T-helper 17 cell (primary cell): ENCODE results near the gene PRM2. TPM values are rescaled to one million over a fixed set of nuclear protein-coding genes. Genes with fewer than 3 reads are reported as not detected.

ENCODE experiments used
- ATAC-seq: fragments of 150-1000 bp; cut with Tn5 transposase; 2 replicates; pipeline ENCODE4 v1.10.0; 2021; ENCODE audit warnings: mild to moderate bottlenecking, moderate library complexity
- DNase-seq, 3 donors: peaks; one replicate each; pipeline versions ENCODE4 v3.0.0 to v3.0.0-alpha.2; 2020 to 2021
- H3K9me3 ChIP-seq: one replicate; pipeline ENCODE4 v1.7.0; 2013; ENCODE audit warnings: low read length, mild to moderate bottlenecking; ENCODE audit not compliant: control insufficient read depth, poor library complexity, severe bottlenecking
- H3K27ac Mint-ChIP-seq: one replicate; pipeline ENCODE4 v1.8.0; 2022; ENCODE audit warnings: mild to moderate bottlenecking, moderate library complexity, mixed read lengths
- H3K27me3 Mint-ChIP-seq: one replicate; pipeline ENCODE4 v1.8.0; 2022; ENCODE audit warnings: mixed read lengths
- H3K36me3 Mint-ChIP-seq: one replicate; pipeline ENCODE4 v1.8.0; 2022; ENCODE audit warnings: low read depth, mixed read lengths
- H3K4me1 Mint-ChIP-seq: one replicate; pipeline ENCODE4 v1.8.0; 2022; ENCODE audit warnings: mild to moderate bottlenecking, mixed read lengths
- H3K4me3 Mint-ChIP-seq: one replicate; pipeline ENCODE4 v1.8.0; 2022; ENCODE audit warnings: mild to moderate bottlenecking, moderate library complexity, mixed read lengths
- total RNA-seq, 4 donors: library from RNA in 2 of 4; stranded (reverse) in 2 of 4; gene quantifications; one replicate each; pipeline ENCODE4 v1.2.3 and lab custom pipeline; 2022 to 2026

Gene PRM2
- total RNA-seq, 2 donors from 2014 or later: not detected

- DNase-seq: no peak
- no peak for ATAC-seq
- H3K4me3 Mint-ChIP-seq: no peak overlapping the region
- H3K36me3 Mint-ChIP-seq: peaks cover 2% of the 10 kb centered on the region
- peaks cover 21% of the 10 kb centered on the region for H3K4me1 Mint-ChIP-seq
- H3K27me3 Mint-ChIP-seq: no peaks in the 10 kb centered on the region
- no peaks in the 10 kb centered on the region for H3K9me3 ChIP-seq
- H3K27ac Mint-ChIP-seq: no peak overlapping the region
Measured at GRCh38 chr16:11248133-11248532, 28.1 kb downstream of the PRM2 start.

- Mint-ChIP-seq H3K36me3 (no peaks in the 10 kb centered on the region), H3K4me1 (peaks cover 7% of the 10 kb centered on the region), H3K4me3 (no peak overlapping the region), H3K27me3 (no peaks in the 10 kb centered on the region), H3K27ac (peak overlapping the region; percentile 17)
- DNase-seq (no peak), ATAC-seq (no peak)
- no peaks in the 10 kb centered on the region for H3K9me3 ChIP-seq
Measured at GRCh38 chr16:11245988-11246387, 30.3 kb downstream of the PRM2 start.

GRCh38 chr16:11245222-11245737 is 31.0 kb downstream of the PRM2 start:
- Mint-ChIP-seq H3K27me3 (no peaks in the 10 kb centered on the region), H3K36me3 (no peaks in the 10 kb centered on the region), H3K27ac (no peak overlapping the region), H3K4me3 (no peak overlapping the region), H3K4me1 (peaks cover 7% of the 10 kb centered on the region)
- no peak for ATAC-seq
- DNase-seq: no peak
- no peaks in the 10 kb centered on the region for H3K9me3 ChIP-seq

GRCh38 chr16:11242658-11243057 is 33.6 kb downstream of the PRM2 start:
- H3K4me3 Mint-ChIP-seq: no peak overlapping the region
- no peaks in the 10 kb centered on the region for H3K27me3 Mint-ChIP-seq
- no peaks in the 10 kb centered on the region for H3K9me3 ChIP-seq
- no peak overlapping the region for H3K27ac Mint-ChIP-seq
- ATAC-seq: no peak
- no peak for DNase-seq
- H3K4me1 Mint-ChIP-seq: peaks cover 18% of the 10 kb centered on the region
- H3K36me3 Mint-ChIP-seq: no peaks in the 10 kb centered on the region

GRCh38 chr16:11241480-11242204 is 34.6 kb downstream of the PRM2 start:
- no peak for DNase-seq
- no peaks in the 10 kb centered on the region for H3K36me3 Mint-ChIP-seq
- H3K4me3 Mint-ChIP-seq: no peak overlapping the region
- no peak for ATAC-seq
- no peak overlapping the region for H3K27ac Mint-ChIP-seq
- H3K4me1 Mint-ChIP-seq: peaks cover 18% of the 10 kb centered on the region
- H3K9me3 ChIP-seq: no peaks in the 10 kb centered on the region
- no peaks in the 10 kb centered on the region for H3K27me3 Mint-ChIP-seq

GRCh38 chr16:11240636-11241473 is 35.4 kb downstream of the PRM2 start:
- no peak for DNase-seq
- peaks cover 18% of the 10 kb centered on the region for H3K4me1 Mint-ChIP-seq
- no peak overlapping the region for H3K27ac Mint-ChIP-seq
- no peaks in the 10 kb centered on the region for H3K36me3 Mint-ChIP-seq
- H3K27me3 Mint-ChIP-seq: no peaks in the 10 kb centered on the region
- H3K4me3 Mint-ChIP-seq: peak overlapping the region; percentile 62
- no peaks in the 10 kb centered on the region for H3K9me3 ChIP-seq
- no peak for ATAC-seq

GRCh38 chr16:11239644-11240632 is 36.3 kb downstream of the PRM2 start:
- DNase-seq (no peak), ATAC-seq (no peak)
- H3K4me3 Mint-ChIP-seq: peak overlapping the region; percentile 62
- no peaks in the 10 kb centered on the region for H3K36me3 Mint-ChIP-seq
- peak overlapping the region; percentile 70 for H3K27ac Mint-ChIP-seq
- H3K9me3 ChIP-seq: no peaks in the 10 kb centered on the region
- H3K27me3 Mint-ChIP-seq: no peaks in the 10 kb centered on the region
- H3K4me1 Mint-ChIP-seq: peaks cover 23% of the 10 kb centered on the region

GRCh38 chr16:11238272-11239202 is 37.7 kb downstream of the PRM2 start:
- H3K9me3 ChIP-seq: no peaks in the 10 kb centered on the region
- H3K4me3 Mint-ChIP-seq: no peak overlapping the region
- no peaks in the 10 kb centered on the region for H3K27me3 Mint-ChIP-seq
- peaks cover 29% of the 10 kb centered on the region for H3K4me1 Mint-ChIP-seq
- DNase-seq: no peak
- no peak overlapping the region for H3K27ac Mint-ChIP-seq
- no peaks in the 10 kb centered on the region for H3K36me3 Mint-ChIP-seq
- ATAC-seq: no peak

GRCh38 chr16:11236461-11237254 is 39.6 kb downstream of the PRM2 start:
- DNase-seq: no peak
- H3K36me3 Mint-ChIP-seq: no peaks in the 10 kb centered on the region
- H3K9me3 ChIP-seq: no peaks in the 10 kb centered on the region
- H3K4me1 Mint-ChIP-seq: peaks cover 44% of the 10 kb centered on the region
- no peak overlapping the region for H3K4me3 Mint-ChIP-seq
- no peak for ATAC-seq
- H3K27ac Mint-ChIP-seq: no peak overlapping the region
- H3K27me3 Mint-ChIP-seq: no peaks in the 10 kb centered on the region

GRCh38 chr16:11235703-11235991 is 40.6 kb downstream of the PRM2 start:
- ATAC-seq: no peak
- Mint-ChIP-seq H3K27ac (no peak overlapping the region), H3K4me1 (peaks cover 49% of the 10 kb centered on the region)

GRCh38 chr16:11234884-11235702 is 41.2 kb downstream of the PRM2 start:
- H3K4me1 Mint-ChIP-seq: peaks cover 43% of the 10 kb centered on the region
- peak overlapping the region; percentile 99 for H3K27ac Mint-ChIP-seq
- H3K36me3 Mint-ChIP-seq: no peaks in the 10 kb centered on the region
- no peaks in the 10 kb centered on the region for H3K9me3 ChIP-seq
- no peak overlapping the region for H3K4me3 Mint-ChIP-seq
- ATAC-seq (no peak), DNase-seq (no peak)
- no peaks in the 10 kb centered on the region for H3K27me3 Mint-ChIP-seq

More at GRCh38 chr16:11235703-11235991, 40.6 kb downstream of the PRM2 start:
- Mint-ChIP-seq H3K27me3 (no peaks in the 10 kb centered on the region), H3K4me3 (no peak overlapping the region), H3K36me3 (no peaks in the 10 kb centered on the region)
- no peak for DNase-seq
- no peaks in the 10 kb centered on the region for H3K9me3 ChIP-seq
